Measurements from ENCODE around the gene FARS2. TPM values are rescaled to one million over a fixed set of nuclear protein-coding genes. Genes with fewer than 3 reads are reported as not detected.
"Not testable (repeated sequence)": the region's sequence is repeated elsewhere in the genome, so short reads cannot be mapped to it uniquely, and the experiment has no call there.

The FARS2 gene
- total and polyA plus RNA-seq, 7 donors, result 8.1 to 21.0 (median 12.5) TPM

DNA sequence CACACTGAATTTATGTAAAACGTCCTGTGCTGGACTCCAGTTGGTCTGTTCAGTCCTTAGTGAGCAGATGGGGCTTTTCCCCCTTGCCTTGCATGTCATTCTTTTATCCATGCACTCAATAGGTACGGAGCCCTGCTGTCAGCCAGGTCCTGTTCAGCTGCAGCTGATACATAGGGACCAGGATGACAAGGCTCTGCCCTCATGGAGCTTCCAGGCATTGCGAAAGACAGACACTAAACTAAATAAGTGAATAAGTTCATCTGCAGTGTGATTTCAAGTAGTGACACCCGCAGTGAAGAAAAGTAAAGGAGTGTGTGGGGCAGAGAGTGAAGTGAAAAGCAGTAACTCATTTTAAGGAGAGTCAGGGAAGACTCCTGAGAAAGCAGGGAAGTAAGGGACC lies 421.2 kb downstream of the FARS2 start:
- no peaks in the 10 kb centered on the region for H3K9me3 ChIP-seq
- intact Hi-C loops (cut with DNase I), result no loop called here
- H3K4me1 ChIP-seq, result no peaks in the 10 kb centered on the region
- WGBS, 2 donors, result 96 to 98% methylated on average over 4 of the region's 4 CpGs
- TF ChIP-seq EP300 (IDR thresholded peaks at IDR 0.05) (no peak), POLR2A (IDR thresholded peaks at IDR 0.05) (no peak), CTCF (IDR thresholded peaks at IDR 0.05) (no peak), POLR2AphosphoS5 (IDR thresholded peaks at IDR 0.05) (no peak)
- no peaks in the 10 kb centered on the region for H3K27me3 ChIP-seq
- H3K36me3 ChIP-seq, result no peaks in the 10 kb centered on the region
- H3K4me3 ChIP-seq, result no peak overlapping the region
- DNase-seq, result no peak
- no peak overlapping the region for H3K27ac ChIP-seq

DNA sequence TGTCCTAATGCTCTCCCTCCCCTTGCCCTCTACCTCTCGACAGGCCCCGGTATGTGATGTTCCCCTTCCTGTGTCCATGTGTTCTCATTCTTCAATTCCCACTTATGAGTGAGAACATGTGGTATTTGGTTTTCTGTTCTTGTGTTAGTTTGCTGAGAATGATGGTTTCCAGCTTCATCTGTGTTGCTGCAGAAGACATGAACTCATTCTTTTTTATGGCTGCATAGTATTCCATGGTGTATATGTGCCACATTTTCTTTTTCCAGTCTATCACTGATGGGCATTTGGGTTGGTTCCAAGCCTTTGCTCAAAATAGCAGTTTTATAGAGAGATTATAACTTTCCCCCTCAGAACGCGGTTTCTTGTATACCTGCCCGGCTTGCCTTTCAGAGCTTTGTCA lies 422.4 kb downstream of the FARS2 start:
- H3K36me3 ChIP-seq; H3K27me3 ChIP-seq; H3K9me3 ChIP-seq; DNase-seq; H3K4me3 ChIP-seq; H3K4me1 ChIP-seq; H3K27ac ChIP-seq; intact Hi-C loops (cut with DNase I): not testable (repeated sequence)
- WGBS, 2 donors, result 75 to 78% methylated on average over 5 of the region's 5 CpGs

DNA sequence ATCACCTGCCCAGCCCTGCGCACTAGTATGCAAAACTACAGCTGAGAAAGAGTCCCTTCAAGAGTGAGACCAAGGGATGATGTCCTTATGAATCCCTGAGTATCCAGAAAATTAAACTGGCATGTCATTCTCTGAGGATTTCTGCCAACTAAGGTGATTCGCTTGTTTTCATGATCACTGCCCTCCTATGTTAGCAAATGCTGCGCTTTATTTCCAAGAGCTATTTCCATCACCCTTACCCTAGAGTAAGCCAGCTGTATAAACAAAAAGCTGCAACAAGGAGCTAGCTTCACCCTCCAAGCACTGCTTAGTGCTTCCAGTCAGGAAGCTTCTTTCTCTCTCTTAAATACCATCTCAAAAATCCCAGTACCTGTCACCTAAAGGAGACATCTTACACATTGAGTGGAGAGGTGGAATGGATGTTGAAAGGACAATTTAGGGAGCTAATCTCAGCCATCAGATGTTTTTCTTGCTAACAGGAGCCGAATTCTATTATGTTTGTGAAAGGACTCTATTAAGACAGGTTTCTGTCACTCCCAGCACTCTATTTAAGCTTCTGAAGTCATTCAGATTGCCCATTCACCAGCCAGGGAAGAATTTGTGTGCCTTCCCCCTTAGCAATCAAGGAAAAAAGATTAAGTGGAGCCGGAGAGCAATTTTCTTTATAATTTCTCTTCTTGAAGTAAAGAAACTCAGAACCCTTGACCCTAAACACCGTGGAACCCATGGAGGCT lies 423.2 kb downstream of the FARS2 start:
- H3K36me3 ChIP-seq, result no peaks in the 10 kb centered on the region
- 58 to 84% methylated on average over 6 of the region's 6 CpGs for WGBS, 2 donors

DNA sequence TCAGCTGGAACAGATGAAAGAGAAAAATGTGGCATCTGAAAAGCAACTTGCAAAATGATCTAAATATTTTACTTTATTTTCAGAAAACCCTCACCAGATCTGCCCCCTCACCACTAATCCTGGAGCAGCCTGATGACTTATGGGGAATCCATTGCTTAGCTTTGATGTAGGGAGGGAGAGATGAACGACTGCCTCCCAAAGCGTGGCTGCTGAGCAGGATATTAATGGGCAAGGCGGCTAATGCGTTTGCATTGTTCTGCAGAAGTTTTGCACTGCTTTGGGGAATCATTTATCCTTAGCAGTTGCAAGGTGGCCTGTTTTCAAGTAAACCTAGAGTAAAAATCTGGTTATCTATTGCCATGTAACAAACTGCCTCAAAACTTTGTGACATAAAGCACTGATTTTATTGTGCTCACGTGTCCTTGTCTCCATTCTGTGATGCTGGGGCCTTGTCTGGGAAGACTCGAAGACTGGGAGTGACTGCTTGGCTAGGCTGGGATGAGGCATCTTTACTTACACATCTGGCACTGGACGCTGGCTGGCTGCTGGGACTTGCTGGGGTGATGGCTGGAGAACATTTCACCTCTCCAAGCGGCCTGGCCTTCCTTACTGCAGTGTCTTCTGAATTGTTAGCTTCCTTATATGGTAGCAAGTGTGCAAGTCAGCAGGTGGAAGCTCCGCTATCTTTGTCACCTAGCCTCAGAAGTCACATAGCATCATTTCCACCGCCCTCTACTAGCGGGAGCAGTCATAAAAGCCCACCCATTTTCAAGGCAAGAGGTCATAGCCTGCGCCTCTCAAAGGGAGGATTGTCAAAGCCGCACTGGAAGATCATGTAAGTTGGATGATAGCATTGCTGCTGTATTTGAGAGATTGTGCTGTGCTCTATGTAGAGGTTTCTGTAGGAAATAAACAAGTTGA lies 432.2 kb downstream of the FARS2 start:
- H3K27me3 ChIP-seq, result no peaks in the 10 kb centered on the region
- peaks cover 0 to 8% (median 0%) of the 10 kb centered on the region in 4 donors for H3K4me1 ChIP-seq
- no peak overlapping the region for H3K4me3 ChIP-seq
- 92 to 95% methylated on average over 13 of the region's 13 CpGs for WGBS, 2 donors
- no peak for DNase-seq
- intact Hi-C loops (cut with DNase I), result no loop called here
- no peaks in the 10 kb centered on the region for H3K36me3 ChIP-seq
- TF ChIP-seq POLR2AphosphoS5 (IDR thresholded peaks at IDR 0.05), result no peak
- no peak for TF ChIP-seq POLR2A (IDR thresholded peaks at IDR 0.05)
- TF ChIP-seq EP300 (IDR thresholded peaks at IDR 0.05), result no peak
- no peak for TF ChIP-seq CTCF (IDR thresholded peaks at IDR 0.05)
- H3K27ac ChIP-seq, result no peak overlapping the region
- H3K9me3 ChIP-seq, result peaks cover 0 to 5% (median 5%) of the 10 kb centered on the region in 4 donors

More for the DNA sequence above, 423.2 kb downstream of the FARS2 start:
- intact Hi-C loops (cut with DNase I), result no loop called here
- DNase-seq, result no peak
- H3K4me3 ChIP-seq, result no peak overlapping the region
- H3K9me3 ChIP-seq, result no peaks in the 10 kb centered on the region
- no peaks in the 10 kb centered on the region for H3K27me3 ChIP-seq
- no peaks in the 10 kb centered on the region for H3K4me1 ChIP-seq
- no peak overlapping the region for H3K27ac ChIP-seq
- TF ChIP-seq POLR2AphosphoS5 (IDR thresholded peaks at IDR 0.05), result no peak
- no peak for TF ChIP-seq POLR2A (IDR thresholded peaks at IDR 0.05)
- no peak for TF ChIP-seq EP300 (IDR thresholded peaks at IDR 0.05)
- TF ChIP-seq CTCF (IDR thresholded peaks at IDR 0.05), result no peak
